HEK293 (cell line): ENCODE data around the gene INSM1.

Experiments
- EGR2 ChIP-seq: fragments of 450-650 bp; formaldehyde crosslinking; IDR thresholded peaks from 2 replicates; pipeline ENCODE4 v1.5.1; 2016; ENCODE audit warnings: low read depth, missing biosample characterization, missing genetic modification characterization
- GLIS1 ChIP-seq: fragments of 450-650 bp; formaldehyde crosslinking; IDR thresholded peaks from 2 replicates; pipeline ENCODE4 v1.5.1; 2016; ENCODE audit warnings: missing biosample characterization, missing genetic modification characterization
- KLF7 ChIP-seq: fragments of 450-650 bp; formaldehyde crosslinking; IDR thresholded peaks from 2 replicates; pipeline ENCODE4 v1.5.1; 2016; ENCODE audit warnings: missing biosample characterization, missing genetic modification characterization, borderline replicate concordance
- MYNN ChIP-seq: fragments of 450-650 bp; formaldehyde crosslinking; IDR thresholded peaks from 2 replicates; pipeline ENCODE4 v1.5.1; 2016; ENCODE audit warnings: missing biosample characterization, missing genetic modification characterization, borderline replicate concordance
- TCF7L2 ChIP-seq: IDR thresholded peaks from 2 replicates; pipeline ENCODE4 v1.6.1; 2011; ENCODE audit warnings: low read depth, mild to moderate bottlenecking, inconsistent platforms, low read length, moderate library complexity, borderline replicate concordance
- TRIM28 ChIP-seq: IDR thresholded peaks from 2 replicates; pipeline ENCODE4 v1.6.1; 2011; ENCODE audit warnings: low read length, control low read depth, borderline replicate concordance
- ZNF155 ChIP-seq: fragments of 450-650 bp; formaldehyde crosslinking; IDR thresholded peaks from 2 replicates; pipeline ENCODE4 v1.5.1; 2016; ENCODE audit warnings: missing biosample characterization, missing genetic modification characterization
- ZNF157 ChIP-seq: fragments of 450-650 bp; formaldehyde crosslinking; IDR thresholded peaks from 2 replicates; pipeline ENCODE4 v1.5.1; 2016; ENCODE audit warnings: missing biosample characterization, missing genetic modification characterization
- ZNF175 ChIP-seq: fragments of 450-650 bp; formaldehyde crosslinking; IDR thresholded peaks from 2 replicates; pipeline ENCODE4 v1.5.1; 2016; ENCODE audit warnings: missing biosample characterization, missing genetic modification characterization
- ZNF184 ChIP-seq: fragments of 450-650 bp; IDR thresholded peaks from 2 replicates; pipeline ENCODE4 v1.5.1; 2018; ENCODE audit warnings: missing biosample characterization, mild to moderate bottlenecking, missing genetic modification characterization
- ZNF211 ChIP-seq: fragments of 450-650 bp; formaldehyde crosslinking; IDR thresholded peaks from 2 replicates; pipeline ENCODE4 v1.5.1; 2016; ENCODE audit warnings: low read depth, missing biosample characterization, missing genetic modification characterization
- ZNF223 ChIP-seq: fragments of 450-650 bp; formaldehyde crosslinking; IDR thresholded peaks from 2 replicates; pipeline ENCODE4 v1.5.1; 2016; ENCODE audit warnings: missing biosample characterization, missing genetic modification characterization
- ZNF248 ChIP-seq: fragments of 450-650 bp; formaldehyde crosslinking; IDR thresholded peaks from 2 replicates; pipeline ENCODE4 v1.5.1; 2017; ENCODE audit warnings: missing biosample characterization, missing genetic modification characterization
- ZNF266 ChIP-seq: fragments of 450-650 bp; formaldehyde crosslinking; IDR thresholded peaks from 2 replicates; pipeline ENCODE4 v1.5.1; 2016; ENCODE audit warnings: missing biosample characterization, missing genetic modification characterization, low read depth
- ZNF426 ChIP-seq: fragments of 450-650 bp; formaldehyde crosslinking; IDR thresholded peaks from 2 replicates; pipeline ENCODE4 v1.5.1; 2017; ENCODE audit warnings: missing biosample characterization, missing genetic modification characterization, mild to moderate bottlenecking, inconsistent platforms, moderate library complexity
- ZNF548 ChIP-seq: fragments of 450-650 bp; formaldehyde crosslinking; IDR thresholded peaks from 2 replicates; pipeline ENCODE4 v1.5.1; 2016; ENCODE audit warnings: missing biosample characterization, missing genetic modification characterization
- ZNF585B ChIP-seq: fragments of 450-650 bp; formaldehyde crosslinking; IDR thresholded peaks from 2 replicates; pipeline ENCODE4 v1.5.1; 2016; ENCODE audit warnings: missing biosample characterization, missing genetic modification characterization
- ZNF664 ChIP-seq: fragments of 450-650 bp; formaldehyde crosslinking; IDR thresholded peaks from 2 replicates; pipeline ENCODE4 v1.5.1; 2016; ENCODE audit warnings: missing biosample characterization, missing genetic modification characterization
- ZNF792 ChIP-seq: fragments of 450-650 bp; formaldehyde crosslinking; IDR thresholded peaks from 2 replicates; pipeline ENCODE4 v1.5.1; 2016; ENCODE audit warnings: missing biosample characterization, missing genetic modification characterization
- ZSCAN23 ChIP-seq: fragments of 450-650 bp; formaldehyde crosslinking; IDR thresholded peaks from 2 replicates; pipeline ENCODE4 v1.5.1; 2016; ENCODE audit warnings: missing biosample characterization, missing genetic modification characterization
- TF ChIP-seq, protein P1 (sequence below): fragments of 450-650 bp; formaldehyde crosslinking; IDR thresholded peaks from 2 replicates; pipeline ENCODE4 v1.5.1; 2017; ENCODE audit warnings: missing biosample characterization, missing genetic modification characterization
- TF ChIP-seq, protein P2 (sequence below): sonication (generic); formaldehyde crosslinking; IDR thresholded peaks from 2 replicates; pipeline ENCODE4 v1.8.1; 2022; ENCODE audit warnings: mild to moderate bottlenecking, moderate library complexity, missing genetic modification reagents
- TF ChIP-seq, protein P3 (sequence below): fragments of 450-650 bp; formaldehyde crosslinking; IDR thresholded peaks from 2 replicates; pipeline ENCODE4 v1.5.1; 2016; ENCODE audit warnings: missing biosample characterization, missing genetic modification characterization, borderline replicate concordance
- TF ChIP-seq, protein P4 (sequence below): fragments of 450-650 bp; formaldehyde crosslinking; IDR thresholded peaks from 2 replicates; pipeline ENCODE4 v1.5.0; 2017; ENCODE audit warnings: missing biosample characterization, missing genetic modification characterization, borderline replicate concordance
- TF ChIP-seq, protein P5 (sequence below): fragments of 450-650 bp; IDR thresholded peaks from 2 replicates; pipeline ENCODE4 v1.5.1; 2018; ENCODE audit warnings: missing biosample characterization, mild to moderate bottlenecking, missing genetic modification characterization
- TF ChIP-seq, protein P6 (sequence below): fragments of 450-650 bp; formaldehyde crosslinking; optimal IDR thresholded peaks from 2 replicates; pipeline ENCODE3; 2016; ENCODE audit warnings: missing biosample characterization, mild to moderate bottlenecking, missing genetic modification characterization
- TF ChIP-seq, protein P7 (sequence below): IDR thresholded peaks from 2 replicates; pipeline ENCODE4 v1.6.1; 2011; ENCODE audit warnings: mild to moderate bottlenecking, low read depth, low read length, borderline replicate concordance

Gene INSM1

DNA sequence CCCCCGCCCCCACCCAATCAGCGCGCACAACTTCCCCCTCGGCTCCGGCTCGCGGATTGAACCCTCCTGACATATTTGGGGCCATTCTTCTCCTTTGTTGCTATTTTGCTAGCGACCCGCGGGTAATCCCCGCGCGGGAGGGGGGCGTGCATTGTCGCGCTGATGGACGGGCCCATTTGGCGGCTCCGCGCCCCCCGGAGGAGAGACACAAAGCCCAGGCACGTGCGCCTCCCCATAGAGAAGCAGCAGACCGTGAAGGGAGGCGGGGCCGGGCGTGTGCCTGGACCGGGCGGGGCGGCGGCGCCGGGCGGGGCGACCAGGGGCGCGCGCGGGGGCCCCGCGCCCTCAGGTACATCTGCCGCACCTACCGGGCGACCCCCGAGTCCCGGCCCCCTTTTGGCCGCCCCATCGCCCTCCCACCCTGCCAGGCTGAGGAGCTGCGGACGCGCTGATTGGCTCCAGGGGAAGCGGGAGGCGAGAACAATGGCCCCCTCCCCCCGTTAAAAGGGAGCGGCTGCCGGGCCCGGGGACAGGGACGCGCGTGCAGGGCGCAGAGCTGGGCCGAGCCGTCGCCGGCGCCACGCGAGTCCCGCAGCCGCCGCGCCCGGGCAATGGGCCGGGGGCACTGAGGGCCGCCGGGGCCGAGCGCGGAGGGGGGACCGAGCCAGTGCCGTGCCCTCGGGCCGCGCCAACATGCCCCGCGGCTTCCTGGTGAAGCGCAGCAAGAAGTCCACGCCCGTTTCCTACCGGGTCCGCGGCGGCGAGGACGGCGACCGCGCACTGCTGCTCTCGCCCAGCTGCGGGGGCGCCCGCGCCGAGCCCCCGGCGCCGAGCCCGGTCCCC is at the start of gene INSM1 (continued):
- TF ChIP-seq, protein P1, sequence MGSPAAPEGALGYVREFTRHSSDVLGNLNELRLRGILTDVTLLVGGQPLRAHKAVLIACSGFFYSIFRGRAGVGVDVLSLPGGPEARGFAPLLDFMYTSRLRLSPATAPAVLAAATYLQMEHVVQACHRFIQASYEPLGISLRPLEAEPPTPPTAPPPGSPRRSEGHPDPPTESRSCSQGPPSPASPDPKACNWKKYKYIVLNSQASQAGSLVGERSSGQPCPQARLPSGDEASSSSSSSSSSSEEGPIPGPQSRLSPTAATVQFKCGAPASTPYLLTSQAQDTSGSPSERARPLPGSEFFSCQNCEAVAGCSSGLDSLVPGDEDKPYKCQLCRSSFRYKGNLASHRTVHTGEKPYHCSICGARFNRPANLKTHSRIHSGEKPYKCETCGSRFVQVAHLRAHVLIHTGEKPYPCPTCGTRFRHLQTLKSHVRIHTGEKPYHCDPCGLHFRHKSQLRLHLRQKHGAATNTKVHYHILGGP (tag by site-specific recombination) = no peak
- no peak for TF ChIP-seq ZNF248 (tag by site-specific recombination)
- TF ChIP-seq ZNF548 (tag by site-specific recombination) = no peak
- no peak for TF ChIP-seq TRIM28
- TF ChIP-seq, protein P2, sequence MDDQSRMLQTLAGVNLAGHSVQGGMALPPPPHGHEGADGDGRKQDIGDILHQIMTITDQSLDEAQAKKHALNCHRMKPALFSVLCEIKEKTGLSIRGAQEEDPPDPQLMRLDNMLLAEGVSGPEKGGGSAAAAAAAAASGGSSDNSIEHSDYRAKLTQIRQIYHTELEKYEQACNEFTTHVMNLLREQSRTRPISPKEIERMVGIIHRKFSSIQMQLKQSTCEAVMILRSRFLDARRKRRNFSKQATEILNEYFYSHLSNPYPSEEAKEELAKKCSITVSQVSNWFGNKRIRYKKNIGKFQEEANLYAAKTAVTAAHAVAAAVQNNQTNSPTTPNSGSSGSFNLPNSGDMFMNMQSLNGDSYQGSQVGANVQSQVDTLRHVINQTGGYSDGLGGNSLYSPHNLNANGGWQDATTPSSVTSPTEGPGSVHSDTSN (CRISPR knock-in tag) = no peak
- TF ChIP-seq TCF7L2 = peak; percentile 29; the same call in 1 of the 2 replicates
- no peak for TF ChIP-seq ZNF792 (tag by site-specific recombination)
- TF ChIP-seq, protein P3, sequence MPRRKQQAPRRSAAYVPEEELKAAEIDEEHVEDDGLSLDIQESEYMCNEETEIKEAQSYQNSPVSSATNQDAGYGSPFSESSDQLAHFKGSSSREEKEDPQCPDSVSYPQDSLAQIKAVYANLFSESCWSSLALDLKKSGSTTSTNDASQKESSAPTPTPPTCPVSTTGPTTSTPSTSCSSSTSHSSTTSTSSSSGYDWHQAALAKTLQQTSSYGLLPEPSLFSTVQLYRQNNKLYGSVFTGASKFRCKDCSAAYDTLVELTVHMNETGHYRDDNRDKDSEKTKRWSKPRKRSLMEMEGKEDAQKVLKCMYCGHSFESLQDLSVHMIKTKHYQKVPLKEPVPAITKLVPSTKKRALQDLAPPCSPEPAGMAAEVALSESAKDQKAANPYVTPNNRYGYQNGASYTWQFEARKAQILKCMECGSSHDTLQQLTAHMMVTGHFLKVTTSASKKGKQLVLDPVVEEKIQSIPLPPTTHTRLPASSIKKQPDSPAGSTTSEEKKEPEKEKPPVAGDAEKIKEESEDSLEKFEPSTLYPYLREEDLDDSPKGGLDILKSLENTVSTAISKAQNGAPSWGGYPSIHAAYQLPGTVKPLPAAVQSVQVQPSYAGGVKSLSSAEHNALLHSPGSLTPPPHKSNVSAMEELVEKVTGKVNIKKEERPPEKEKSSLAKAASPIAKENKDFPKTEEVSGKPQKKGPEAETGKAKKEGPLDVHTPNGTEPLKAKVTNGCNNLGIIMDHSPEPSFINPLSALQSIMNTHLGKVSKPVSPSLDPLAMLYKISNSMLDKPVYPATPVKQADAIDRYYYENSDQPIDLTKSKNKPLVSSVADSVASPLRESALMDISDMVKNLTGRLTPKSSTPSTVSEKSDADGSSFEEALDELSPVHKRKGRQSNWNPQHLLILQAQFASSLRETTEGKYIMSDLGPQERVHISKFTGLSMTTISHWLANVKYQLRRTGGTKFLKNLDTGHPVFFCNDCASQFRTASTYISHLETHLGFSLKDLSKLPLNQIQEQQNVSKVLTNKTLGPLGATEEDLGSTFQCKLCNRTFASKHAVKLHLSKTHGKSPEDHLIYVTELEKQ (tag by site-specific recombination) = no peak
- peak; percentile 88 for TF ChIP-seq GLIS1 (tag by site-specific recombination)
- TF ChIP-seq, protein P4, sequence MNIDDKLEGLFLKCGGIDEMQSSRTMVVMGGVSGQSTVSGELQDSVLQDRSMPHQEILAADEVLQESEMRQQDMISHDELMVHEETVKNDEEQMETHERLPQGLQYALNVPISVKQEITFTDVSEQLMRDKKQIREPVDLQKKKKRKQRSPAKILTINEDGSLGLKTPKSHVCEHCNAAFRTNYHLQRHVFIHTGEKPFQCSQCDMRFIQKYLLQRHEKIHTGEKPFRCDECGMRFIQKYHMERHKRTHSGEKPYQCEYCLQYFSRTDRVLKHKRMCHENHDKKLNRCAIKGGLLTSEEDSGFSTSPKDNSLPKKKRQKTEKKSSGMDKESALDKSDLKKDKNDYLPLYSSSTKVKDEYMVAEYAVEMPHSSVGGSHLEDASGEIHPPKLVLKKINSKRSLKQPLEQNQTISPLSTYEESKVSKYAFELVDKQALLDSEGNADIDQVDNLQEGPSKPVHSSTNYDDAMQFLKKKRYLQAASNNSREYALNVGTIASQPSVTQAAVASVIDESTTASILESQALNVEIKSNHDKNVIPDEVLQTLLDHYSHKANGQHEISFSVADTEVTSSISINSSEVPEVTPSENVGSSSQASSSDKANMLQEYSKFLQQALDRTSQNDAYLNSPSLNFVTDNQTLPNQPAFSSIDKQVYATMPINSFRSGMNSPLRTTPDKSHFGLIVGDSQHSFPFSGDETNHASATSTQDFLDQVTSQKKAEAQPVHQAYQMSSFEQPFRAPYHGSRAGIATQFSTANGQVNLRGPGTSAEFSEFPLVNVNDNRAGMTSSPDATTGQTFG (tag by site-specific recombination) = no peak
- TF ChIP-seq ZNF155 (tag by site-specific recombination) = no peak
- no peak for TF ChIP-seq ZNF211 (tag by site-specific recombination)
- TF ChIP-seq EGR2 (tag by site-specific recombination) = no peak; the same call in 1 of the 2 replicates
- TF ChIP-seq ZNF664 (tag by site-specific recombination) = no peak
- no peak for TF ChIP-seq ZNF223 (tag by site-specific recombination)
- TF ChIP-seq, protein P5, sequence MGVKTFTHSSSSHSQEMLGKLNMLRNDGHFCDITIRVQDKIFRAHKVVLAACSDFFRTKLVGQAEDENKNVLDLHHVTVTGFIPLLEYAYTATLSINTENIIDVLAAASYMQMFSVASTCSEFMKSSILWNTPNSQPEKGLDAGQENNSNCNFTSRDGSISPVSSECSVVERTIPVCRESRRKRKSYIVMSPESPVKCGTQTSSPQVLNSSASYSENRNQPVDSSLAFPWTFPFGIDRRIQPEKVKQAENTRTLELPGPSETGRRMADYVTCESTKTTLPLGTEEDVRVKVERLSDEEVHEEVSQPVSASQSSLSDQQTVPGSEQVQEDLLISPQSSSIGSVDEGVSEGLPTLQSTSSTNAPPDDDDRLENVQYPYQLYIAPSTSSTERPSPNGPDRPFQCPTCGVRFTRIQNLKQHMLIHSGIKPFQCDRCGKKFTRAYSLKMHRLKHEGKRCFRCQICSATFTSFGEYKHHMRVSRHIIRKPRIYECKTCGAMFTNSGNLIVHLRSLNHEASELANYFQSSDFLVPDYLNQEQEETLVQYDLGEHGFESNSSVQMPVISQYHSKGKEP (tag by site-specific recombination) = no peak
- TF ChIP-seq ZNF585B (tag by site-specific recombination) = no peak
- TF ChIP-seq, protein P6, sequence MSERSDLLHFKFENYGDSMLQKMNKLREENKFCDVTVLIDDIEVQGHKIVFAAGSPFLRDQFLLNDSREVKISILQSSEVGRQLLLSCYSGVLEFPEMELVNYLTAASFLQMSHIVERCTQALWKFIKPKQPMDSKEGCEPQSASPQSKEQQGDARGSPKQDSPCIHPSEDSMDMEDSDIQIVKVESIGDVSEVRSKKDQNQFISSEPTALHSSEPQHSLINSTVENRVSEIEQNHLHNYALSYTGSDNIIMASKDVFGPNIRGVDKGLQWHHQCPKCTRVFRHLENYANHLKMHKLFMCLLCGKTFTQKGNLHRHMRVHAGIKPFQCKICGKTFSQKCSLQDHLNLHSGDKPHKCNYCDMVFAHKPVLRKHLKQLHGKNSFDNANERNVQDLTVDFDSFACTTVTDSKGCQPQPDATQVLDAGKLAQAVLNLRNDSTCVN (tag by site-specific recombination) = peak; percentile 65
- no peak for TF ChIP-seq ZNF426 (tag by site-specific recombination)
- no peak for TF ChIP-seq ZNF157
- no peak for TF ChIP-seq ZNF175 (tag by site-specific recombination)
- TF ChIP-seq ZNF184 (tag by site-specific recombination) = no peak
- no peak for TF ChIP-seq ZNF266 (tag by site-specific recombination)
- TF ChIP-seq MYNN (tag by site-specific recombination) = no peak
- no peak for TF ChIP-seq ZSCAN23 (tag by site-specific recombination)
- TF ChIP-seq, protein P7, sequence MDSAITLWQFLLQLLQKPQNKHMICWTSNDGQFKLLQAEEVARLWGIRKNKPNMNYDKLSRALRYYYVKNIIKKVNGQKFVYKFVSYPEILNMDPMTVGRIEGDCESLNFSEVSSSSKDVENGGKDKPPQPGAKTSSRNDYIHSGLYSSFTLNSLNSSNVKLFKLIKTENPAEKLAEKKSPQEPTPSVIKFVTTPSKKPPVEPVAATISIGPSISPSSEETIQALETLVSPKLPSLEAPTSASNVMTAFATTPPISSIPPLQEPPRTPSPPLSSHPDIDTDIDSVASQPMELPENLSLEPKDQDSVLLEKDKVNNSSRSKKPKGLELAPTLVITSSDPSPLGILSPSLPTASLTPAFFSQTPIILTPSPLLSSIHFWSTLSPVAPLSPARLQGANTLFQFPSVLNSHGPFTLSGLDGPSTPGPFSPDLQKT = no peak
- 0 out of 2 replicates have a peak, but pooled peaks have one; percentile 40 for TF ChIP-seq KLF7 (tag by site-specific recombination)
